NT2/D1 (cell line): ENCODE measurements around the gene STX2.

ENCODE experiments used
- SUZ12 ChIP-seq: IDR thresholded peaks from 2 replicates; pipeline ENCODE4 v1.6.1; 2011; ENCODE audit not compliant: insufficient read length, insufficient read depth; ENCODE audit errors: extremely low read depth
- YY1 ChIP-seq: IDR thresholded peaks from 2 replicates; pipeline ENCODE4 v1.6.1; 2011; ENCODE audit not compliant: insufficient read length, insufficient read depth
- ZNF274 ChIP-seq: IDR thresholded peaks from 2 replicates; pipeline ENCODE4 v1.6.1; 2011; ENCODE audit warnings: mild to moderate bottlenecking, low read depth, low read length

GRCh38 chr12:130743606-130744005, 95.4 kb downstream of the STX2 start:
- TF ChIP-seq YY1 (no peak), ZNF274 (no peak), SUZ12 (no peak)
